Measurements from ENCODE around the gene TTC23.

TTC23 gene

GRCh38 chr15:99098426-99098825, 151.0 kb downstream of the TTC23 start:
- no peak overlapping the region for H3K4me3 ChIP-seq (ENCODE audit: low read depth, low read length)
- DNase-seq (ENCODE audit: low read depth): no peak
- TF ChIP-seq CTCF (IDR thresholded peaks at IDR 0.05; ENCODE audit: low read depth, low read length) (no peak), POLR2A (IDR thresholded peaks at IDR 0.05; ENCODE audit: extremely low read depth, insufficient read length) (no peak), MYC (IDR thresholded peaks at IDR 0.05; ENCODE audit: low read depth, low read length) (no peak), MAX (IDR thresholded peaks at IDR 0.05; ENCODE audit: low read depth, low read length) (no peak)

- TF ChIP-seq CTCF (IDR thresholded peaks at IDR 0.05; ENCODE audit: low read depth, low read length): no peak
- TF ChIP-seq MYC (IDR thresholded peaks at IDR 0.05; ENCODE audit: low read depth, low read length): no peak
- TF ChIP-seq POLR2A (IDR thresholded peaks at IDR 0.05; ENCODE audit: extremely low read depth, insufficient read length): no peak
- H3K4me3 ChIP-seq (ENCODE audit: low read depth, low read length): no peak overlapping the region
- DNase-seq (ENCODE audit: low read depth): no peak
Observed at GRCh38 chr15:99097441-99098410, 151.7 kb downstream of the TTC23 start.

GRCh38 chr15:99096894-99097426, 152.4 kb downstream of the TTC23 start:
- no peak overlapping the region for H3K4me3 ChIP-seq (ENCODE audit: low read depth, low read length)
- DNase-seq (ENCODE audit: low read depth): no peak
- TF ChIP-seq POLR2A (IDR thresholded peaks at IDR 0.05; ENCODE audit: extremely low read depth, insufficient read length): no peak
- no peak for TF ChIP-seq CTCF (IDR thresholded peaks at IDR 0.05; ENCODE audit: low read depth, low read length)
- TF ChIP-seq MYC (IDR thresholded peaks at IDR 0.05; ENCODE audit: low read depth, low read length): no peak
- no peak for TF ChIP-seq MAX (IDR thresholded peaks at IDR 0.05; ENCODE audit: low read depth, low read length)

GRCh38 chr15:99096173-99096893, 153.0 kb downstream of the TTC23 start:
- DNase-seq (ENCODE audit: low read depth): no peak
- H3K4me3 ChIP-seq (ENCODE audit: low read depth, low read length): no peak overlapping the region
- TF ChIP-seq POLR2A (IDR thresholded peaks at IDR 0.05; ENCODE audit: extremely low read depth, insufficient read length) (no peak), MAX (IDR thresholded peaks at IDR 0.05; ENCODE audit: low read depth, low read length) (no peak), CTCF (IDR thresholded peaks at IDR 0.05; ENCODE audit: low read depth, low read length) (no peak), MYC (IDR thresholded peaks at IDR 0.05; ENCODE audit: low read depth, low read length) (no peak)

- no peak overlapping the region for H3K4me3 ChIP-seq (ENCODE audit: low read depth, low read length)
- DNase-seq (ENCODE audit: low read depth): no peak
- no peak for TF ChIP-seq MYC (IDR thresholded peaks at IDR 0.05; ENCODE audit: low read depth, low read length)
- TF ChIP-seq CTCF (IDR thresholded peaks at IDR 0.05; ENCODE audit: low read depth, low read length): no peak
- no peak for TF ChIP-seq MAX (IDR thresholded peaks at IDR 0.05; ENCODE audit: low read depth, low read length)
Observed at GRCh38 chr15:99095626-99096025, 153.8 kb downstream of the TTC23 start.
